Ishikawa (cell line): ENCODE data around the gene AUTS2.

Source experiments
- FOXM1 ChIP-seq: IDR thresholded peaks from 2 replicates; pipeline ENCODE4 v1.6.1; 2012; ENCODE audit warnings: low read depth, borderline replicate concordance
- YY1 ChIP-seq: IDR thresholded peaks from 2 replicates; pipeline ENCODE4 v1.6.1; 2012; ENCODE audit warnings: low read depth
- TF ChIP-seq, protein P1 (sequence below): IDR thresholded peaks from 2 replicates; pipeline ENCODE4 v1.6.1; 2012

DNA sequence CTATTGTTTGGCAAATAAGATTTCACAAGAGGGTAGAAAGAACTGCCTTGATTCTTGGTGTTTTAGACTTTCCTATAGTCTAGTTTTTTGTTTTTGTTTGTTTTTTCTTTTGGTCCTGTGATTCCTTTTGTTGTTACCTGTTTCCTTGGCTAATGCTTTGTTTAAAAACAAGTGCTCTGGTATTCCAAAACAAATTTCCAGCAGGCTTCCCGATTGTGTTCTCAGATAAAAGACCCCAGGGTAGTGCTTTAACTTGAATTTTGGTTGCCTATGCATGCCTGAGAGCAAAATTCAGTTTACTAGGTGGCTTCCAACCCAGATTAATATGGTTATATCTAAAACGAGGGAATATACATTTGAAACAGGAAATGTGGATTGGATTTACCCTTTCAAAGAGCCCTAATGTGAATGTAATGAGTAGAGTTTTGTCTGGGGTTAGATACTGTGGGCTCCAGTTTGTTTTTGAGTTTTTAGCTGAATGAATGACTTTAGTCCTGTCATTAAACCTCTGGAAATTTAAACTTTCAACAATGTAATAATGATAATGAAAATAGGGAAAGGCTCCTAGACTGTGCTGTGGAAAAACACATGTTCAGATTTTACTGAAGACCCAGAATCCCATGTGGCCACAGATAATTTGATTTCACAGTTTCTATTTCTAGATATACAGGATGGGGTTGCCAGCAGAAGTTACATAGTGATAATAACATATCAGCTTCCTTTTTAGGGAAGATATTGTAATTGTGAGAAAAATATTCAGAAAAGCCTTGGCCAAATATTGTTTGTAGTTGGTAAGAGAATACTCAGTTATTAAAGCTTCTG lies 23.9 kb downstream of the AUTS2 start:
- TF ChIP-seq FOXM1 (no peak), YY1 (no peak)
- TF ChIP-seq, protein P1, sequence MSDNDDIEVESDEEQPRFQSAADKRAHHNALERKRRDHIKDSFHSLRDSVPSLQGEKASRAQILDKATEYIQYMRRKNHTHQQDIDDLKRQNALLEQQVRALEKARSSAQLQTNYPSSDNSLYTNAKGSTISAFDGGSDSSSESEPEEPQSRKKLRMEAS, result no peak
